ENCODE measurements around the gene MIDN.

DNA sequence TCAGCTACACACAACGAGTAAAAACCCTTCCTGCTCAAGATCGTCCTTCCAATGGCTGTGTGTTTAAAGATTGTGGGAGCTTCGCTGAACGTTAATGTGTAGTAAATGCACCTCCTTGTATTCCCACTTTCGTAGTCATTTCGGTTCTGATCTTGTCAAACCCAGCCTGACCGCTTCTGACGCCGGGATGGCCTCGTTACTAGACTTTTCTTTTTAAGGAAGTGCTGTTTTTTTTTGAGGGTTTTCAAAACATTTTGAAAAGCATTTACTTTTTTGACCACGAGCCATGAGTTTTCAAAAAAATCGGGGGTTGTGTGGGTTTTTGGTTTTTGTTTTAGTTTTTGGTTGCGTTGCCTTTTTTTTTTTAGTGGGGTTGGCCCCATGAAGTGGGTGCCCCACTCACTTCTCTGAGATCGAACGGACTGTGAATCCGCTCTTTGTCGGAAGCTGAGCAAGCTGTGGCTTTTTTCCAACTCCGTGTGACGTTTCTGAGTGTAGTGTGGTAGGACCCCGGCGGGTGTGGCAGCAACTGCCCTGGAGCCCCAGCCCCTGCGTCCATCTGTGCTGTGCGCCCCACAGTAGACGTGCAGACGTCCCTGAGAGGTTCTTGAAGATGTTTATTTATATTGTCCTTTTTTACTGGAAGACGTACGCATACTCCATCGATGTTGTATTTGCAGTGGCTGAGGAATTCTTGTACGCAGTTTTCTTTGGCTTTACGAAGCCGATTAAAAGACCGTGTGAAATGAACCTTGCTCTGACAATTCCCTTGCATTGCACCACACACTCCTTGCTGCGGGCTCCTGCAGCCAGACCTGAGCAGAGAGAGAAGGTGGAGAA, 24.3 kb downstream of the MIDN start:
- TF ChIP-seq, protein P1, sequence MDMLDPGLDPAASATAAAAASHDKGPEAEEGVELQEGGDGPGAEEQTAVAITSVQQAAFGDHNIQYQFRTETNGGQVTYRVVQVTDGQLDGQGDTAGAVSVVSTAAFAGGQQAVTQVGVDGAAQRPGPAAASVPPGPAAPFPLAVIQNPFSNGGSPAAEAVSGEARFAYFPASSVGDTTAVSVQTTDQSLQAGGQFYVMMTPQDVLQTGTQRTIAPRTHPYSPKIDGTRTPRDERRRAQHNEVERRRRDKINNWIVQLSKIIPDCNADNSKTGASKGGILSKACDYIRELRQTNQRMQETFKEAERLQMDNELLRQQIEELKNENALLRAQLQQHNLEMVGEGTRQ (IDR thresholded peaks at IDR 0.05; ENCODE audit: low read depth, low read length) = no peak
- TF ChIP-seq, protein P2, sequence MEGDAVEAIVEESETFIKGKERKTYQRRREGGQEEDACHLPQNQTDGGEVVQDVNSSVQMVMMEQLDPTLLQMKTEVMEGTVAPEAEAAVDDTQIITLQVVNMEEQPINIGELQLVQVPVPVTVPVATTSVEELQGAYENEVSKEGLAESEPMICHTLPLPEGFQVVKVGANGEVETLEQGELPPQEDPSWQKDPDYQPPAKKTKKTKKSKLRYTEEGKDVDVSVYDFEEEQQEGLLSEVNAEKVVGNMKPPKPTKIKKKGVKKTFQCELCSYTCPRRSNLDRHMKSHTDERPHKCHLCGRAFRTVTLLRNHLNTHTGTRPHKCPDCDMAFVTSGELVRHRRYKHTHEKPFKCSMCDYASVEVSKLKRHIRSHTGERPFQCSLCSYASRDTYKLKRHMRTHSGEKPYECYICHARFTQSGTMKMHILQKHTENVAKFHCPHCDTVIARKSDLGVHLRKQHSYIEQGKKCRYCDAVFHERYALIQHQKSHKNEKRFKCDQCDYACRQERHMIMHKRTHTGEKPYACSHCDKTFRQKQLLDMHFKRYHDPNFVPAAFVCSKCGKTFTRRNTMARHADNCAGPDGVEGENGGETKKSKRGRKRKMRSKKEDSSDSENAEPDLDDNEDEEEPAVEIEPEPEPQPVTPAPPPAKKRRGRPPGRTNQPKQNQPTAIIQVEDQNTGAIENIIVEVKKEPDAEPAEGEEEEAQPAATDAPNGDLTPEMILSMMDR (conservative IDR thresholded peaks at IDR 0.05; ENCODE audit: low read depth, low read length) = no peak
- TF ChIP-seq SMC3 (IDR thresholded peaks at IDR 0.05; ENCODE audit: low read depth, low read length) = no peak
- TF ChIP-seq POLR2A (IDR thresholded peaks at IDR 0.05; ENCODE audit: low read depth, low read length) = no peak
- TF ChIP-seq MAZ (IDR thresholded peaks at IDR 0.05; ENCODE audit: borderline replicate concordance, low read depth, low read length) = no peak
